ENCODE data around the gene FAM3C.

GRCh38 chr7:121436136-121436535, 40.0 kb upstream of the FAM3C start:
- TF ChIP-seq POLR2A (IDR thresholded peaks at IDR 0.05) (no peak), CTCF (IDR thresholded peaks at IDR 0.05) (no peak), POLR2AphosphoS5 (IDR thresholded peaks at IDR 0.05) (no peak)

All from stomach (tissue), 4 donors.